SU-DHL-6 (cell line): ENCODE results near the gene HES7.

ENCODE experiments used
- H2AFZ ChIP-seq: fragments of 200-600 bp; sonication (generic); 2 replicates; pipeline ENCODE4 v1.6.1; 2014; ENCODE audit warnings: low read depth, mild to moderate bottlenecking, moderate library complexity, mixed read lengths, antibody characterized with exemption, low read length; ENCODE audit not compliant: severe bottlenecking
- H3F3A ChIP-seq: fragments of 200-600 bp; shearing (Covaris generic); 2 replicates; pipeline ENCODE4 v1.6.0; 2016; ENCODE audit warnings: antibody characterized with exemption, mild to moderate bottlenecking; ENCODE audit not compliant: insufficient read depth
- H3K27ac ChIP-seq: fragments of 200-600 bp; sonication (generic); 2 replicates; pipeline ENCODE4 v1.5.1; 2016; ENCODE audit warnings: low read depth, mild to moderate bottlenecking, low read length, moderate library complexity, mixed read lengths
- H3K27me3 ChIP-seq: fragments of 200-600 bp; sonication (generic), shearing (Covaris generic); 2 replicates; pipeline ENCODE4 v1.6.0; 2014; ENCODE audit warnings: mild to moderate bottlenecking, low read length
- H3K36me3 ChIP-seq: fragments of 200-600 bp; sonication (generic); 2 replicates; pipeline ENCODE4 v1.6.1; 2014; ENCODE audit warnings: mild to moderate bottlenecking, low read length, mixed read lengths
- H3K4me2 ChIP-seq: fragments of 300-600, 200-600 bp; shearing (Covaris generic), sonication (generic); 2 replicates; pipeline ENCODE4 v1.6.0; 2014; ENCODE audit warnings: low read length, low read depth, mild to moderate bottlenecking; ENCODE audit not compliant: poor library complexity, severe bottlenecking
- H3K4me3 ChIP-seq: fragments of 200-600 bp; sonication (generic); 2 replicates; pipeline ENCODE4 v1.5.1; 2014; ENCODE audit warnings: antibody characterized with exemption, low read length, mild to moderate bottlenecking, mixed read lengths; ENCODE audit not compliant: insufficient read depth, poor library complexity, severe bottlenecking
- H3K79me2 ChIP-seq: fragments of 200-600 bp; sonication (generic); 2 replicates; pipeline ENCODE4 v1.6.1; 2014; ENCODE audit warnings: mild to moderate bottlenecking, low read length, moderate library complexity; ENCODE audit not compliant: insufficient read depth
- H3K9ac ChIP-seq: fragments of 200-600 bp; sonication (generic); 2 replicates; pipeline ENCODE4 v1.7.0; 2014; ENCODE audit warnings: mild to moderate bottlenecking, low read length
- H3K9me2 ChIP-seq: fragments of 200-600 bp; sonication (generic); replicated peaks from 2 replicates; pipeline ENCODE4 v1.6.1; 2014; ENCODE audit warnings: low read length; ENCODE audit not compliant: insufficient read depth
- H3K9me3 ChIP-seq: fragments of 200-600 bp; sonication (generic); 2 replicates; pipeline ENCODE4 v1.6.1; 2014; ENCODE audit warnings: low read length, mixed read lengths; ENCODE audit not compliant: insufficient read depth
- H4K20me1 ChIP-seq: fragments of 200-600 bp; sonication (generic); 2 replicates; pipeline ENCODE4 v1.6.1; 2014; ENCODE audit warnings: low read depth, mild to moderate bottlenecking, antibody characterized with exemption, low read length, moderate library complexity, mixed read lengths
- CTCF ChIP-seq: fragments of 200-600 bp; sonication (generic); IDR thresholded peaks from one replicate; pipeline ENCODE4 v1.5.1; 2017; ENCODE audit warnings: antibody characterized with exemption, mild to moderate bottlenecking, low read length, moderate library complexity; ENCODE audit not compliant: insufficient read depth, poor library complexity, severe bottlenecking
- EZH2phosphoT487 ChIP-seq: fragments of 200-600 bp; sonication (generic), shearing (Covaris generic); conservative IDR thresholded peaks from 2 replicates; pipeline ENCODE4 v1.6.1; 2018; ENCODE audit warnings: mild to moderate bottlenecking, antibody characterized with exemption, low read length, moderate library complexity, mixed read lengths

The HES7 gene

GRCh38 chr17:8159032-8159400 is 35.1 kb upstream of the HES7 start:
- peaks cover 15% of the 10 kb centered on the region for H3F3A ChIP-seq
- H3K9ac ChIP-seq: no peak overlapping the region
- no peak overlapping the region for H3K27ac ChIP-seq
- no peak for TF ChIP-seq EZH2phosphoT487
- no peak for TF ChIP-seq CTCF
- H3K4me3 ChIP-seq: no peak overlapping the region
- H2AFZ ChIP-seq: no peak overlapping the region
- H4K20me1 ChIP-seq: no peaks in the 10 kb centered on the region
- peaks cover 16% of the 10 kb centered on the region for H3K79me2 ChIP-seq
- H3K9me3 ChIP-seq: no peaks in the 10 kb centered on the region
- no peak overlapping the region for H3K4me2 ChIP-seq
- H3K9me2 ChIP-seq: no peaks in the 10 kb centered on the region
- H3K36me3 ChIP-seq: no peaks in the 10 kb centered on the region
- no peaks in the 10 kb centered on the region for H3K27me3 ChIP-seq

- H3K27me3 ChIP-seq: no peaks in the 10 kb centered on the region
These were observed 34.5 kb upstream of the HES7 start for GRCh38 chr17:8158267-8159031.

GRCh38 chr17:8156246-8156992 is 32.5 kb upstream of the HES7 start:
- TF ChIP-seq EZH2phosphoT487 (no peak), CTCF (no peak)
- H3K9me2 ChIP-seq: no peaks in the 10 kb centered on the region
- peak overlapping the region; percentile 61 for H3K4me3 ChIP-seq
- H2AFZ ChIP-seq: peak overlapping the region; percentile 28
- H3K27ac ChIP-seq: peak overlapping the region; percentile 70
- H3K4me2 ChIP-seq: peak overlapping the region; percentile 82
- no peaks in the 10 kb centered on the region for H3K27me3 ChIP-seq
- H3K79me2 ChIP-seq: peaks cover 8% of the 10 kb centered on the region; the same call in 1 of the 2 replicates
- H3F3A ChIP-seq: peaks cover 15% of the 10 kb centered on the region
- H3K9me3 ChIP-seq: no peaks in the 10 kb centered on the region
- H4K20me1 ChIP-seq: no peaks in the 10 kb centered on the region
- no peaks in the 10 kb centered on the region for H3K36me3 ChIP-seq
- H3K9ac ChIP-seq: peak overlapping the region; percentile 66

More at GRCh38 chr17:8158267-8159031, 34.5 kb upstream of the HES7 start:
- H3K9me3 ChIP-seq: no peaks in the 10 kb centered on the region
- H2AFZ ChIP-seq: no peak overlapping the region
- no peak overlapping the region for H3K4me3 ChIP-seq
- peaks cover 16% of the 10 kb centered on the region for H3K79me2 ChIP-seq
- peak overlapping the region; percentile 59 for H3K4me2 ChIP-seq
- no peaks in the 10 kb centered on the region for H3K9me2 ChIP-seq
- peak; percentile 62 for TF ChIP-seq CTCF
- TF ChIP-seq EZH2phosphoT487: no peak
- H3K27ac ChIP-seq: peak overlapping the region; percentile 58
- H4K20me1 ChIP-seq: no peaks in the 10 kb centered on the region
- H3K36me3 ChIP-seq: no peaks in the 10 kb centered on the region
- H3F3A ChIP-seq: peaks cover 12% of the 10 kb centered on the region
- no peak overlapping the region; the same call in 1 of the 2 replicates for H3K9ac ChIP-seq
